Stimulated activated naive CD8-positive, alpha-beta T cell treated with anti-CD3 and anti-CD28 coated beads, Interleukin-15, Interleukin-2, amounts not matched to agents 100 ng/mL and 50 ng/mL, for 24 hours (primary cell): Measurements from ENCODE around the gene ADAMTS20.

Experiments
- H3K27ac Mint-ChIP-seq: one replicate; pipeline ENCODE4 v1.8.0; 2021; ENCODE audit warnings: mild to moderate bottlenecking, mixed read lengths
- H3K27me3 Mint-ChIP-seq: one replicate; pipeline ENCODE4 v1.8.0; 2021; ENCODE audit warnings: mixed read lengths
- H3K36me3 Mint-ChIP-seq: one replicate; pipeline ENCODE4 v1.8.0; 2021; ENCODE audit warnings: low read depth, mixed read lengths
- H3K4me1 Mint-ChIP-seq: one replicate; pipeline ENCODE4 v1.8.0; 2021; ENCODE audit warnings: low read depth, mixed read lengths
- H3K4me3 Mint-ChIP-seq: one replicate; pipeline ENCODE4 v1.8.0; 2021; ENCODE audit warnings: mild to moderate bottlenecking, mixed read lengths
- H3K9me3 Mint-ChIP-seq: one replicate; pipeline ENCODE4 v1.8.0; 2021; ENCODE audit warnings: mixed read lengths

ADAMTS20 gene, protein sequence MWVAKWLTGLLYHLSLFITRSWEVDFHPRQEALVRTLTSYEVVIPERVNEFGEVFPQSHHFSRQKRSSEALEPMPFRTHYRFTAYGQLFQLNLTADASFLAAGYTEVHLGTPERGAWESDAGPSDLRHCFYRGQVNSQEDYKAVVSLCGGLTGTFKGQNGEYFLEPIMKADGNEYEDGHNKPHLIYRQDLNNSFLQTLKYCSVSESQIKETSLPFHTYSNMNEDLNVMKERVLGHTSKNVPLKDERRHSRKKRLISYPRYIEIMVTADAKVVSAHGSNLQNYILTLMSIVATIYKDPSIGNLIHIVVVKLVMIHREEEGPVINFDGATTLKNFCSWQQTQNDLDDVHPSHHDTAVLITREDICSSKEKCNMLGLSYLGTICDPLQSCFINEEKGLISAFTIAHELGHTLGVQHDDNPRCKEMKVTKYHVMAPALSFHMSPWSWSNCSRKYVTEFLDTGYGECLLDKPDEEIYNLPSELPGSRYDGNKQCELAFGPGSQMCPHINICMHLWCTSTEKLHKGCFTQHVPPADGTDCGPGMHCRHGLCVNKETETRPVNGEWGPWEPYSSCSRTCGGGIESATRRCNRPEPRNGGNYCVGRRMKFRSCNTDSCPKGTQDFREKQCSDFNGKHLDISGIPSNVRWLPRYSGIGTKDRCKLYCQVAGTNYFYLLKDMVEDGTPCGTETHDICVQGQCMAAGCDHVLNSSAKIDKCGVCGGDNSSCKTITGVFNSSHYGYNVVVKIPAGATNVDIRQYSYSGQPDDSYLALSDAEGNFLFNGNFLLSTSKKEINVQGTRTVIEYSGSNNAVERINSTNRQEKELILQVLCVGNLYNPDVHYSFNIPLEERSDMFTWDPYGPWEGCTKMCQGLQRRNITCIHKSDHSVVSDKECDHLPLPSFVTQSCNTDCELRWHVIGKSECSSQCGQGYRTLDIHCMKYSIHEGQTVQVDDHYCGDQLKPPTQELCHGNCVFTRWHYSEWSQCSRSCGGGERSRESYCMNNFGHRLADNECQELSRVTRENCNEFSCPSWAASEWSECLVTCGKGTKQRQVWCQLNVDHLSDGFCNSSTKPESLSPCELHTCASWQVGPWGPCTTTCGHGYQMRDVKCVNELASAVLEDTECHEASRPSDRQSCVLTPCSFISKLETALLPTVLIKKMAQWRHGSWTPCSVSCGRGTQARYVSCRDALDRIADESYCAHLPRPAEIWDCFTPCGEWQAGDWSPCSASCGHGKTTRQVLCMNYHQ (N-terminal part only)

DNA sequence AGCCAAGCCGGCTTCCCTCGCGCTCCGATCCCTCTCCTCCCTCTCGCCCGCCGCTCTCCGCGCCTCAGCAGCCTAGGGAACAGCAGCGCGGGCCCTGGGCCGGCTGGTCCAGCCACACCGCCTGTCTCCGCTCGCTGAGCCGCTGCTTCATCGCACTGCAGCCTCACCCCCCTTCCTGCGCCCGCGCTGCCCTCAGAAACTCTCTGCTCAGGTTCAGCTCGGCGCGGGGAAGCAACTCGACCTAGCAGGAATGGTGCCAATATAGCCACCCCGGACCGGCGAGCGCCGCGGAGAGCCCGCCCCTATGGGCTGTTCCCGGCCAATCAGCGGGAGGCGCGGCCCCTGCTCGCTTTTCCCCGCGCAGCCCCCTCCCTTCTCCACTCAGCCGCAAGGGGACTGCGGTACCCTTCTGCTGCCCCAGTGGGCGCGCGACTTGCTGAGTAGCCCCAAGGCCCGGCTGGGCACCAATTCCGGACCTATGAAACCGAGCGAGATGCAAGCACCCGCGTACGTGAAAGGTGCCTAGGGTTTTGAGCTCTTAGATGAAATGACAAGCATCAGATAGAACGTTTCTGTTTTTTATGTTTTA lies at the start of gene ADAMTS20:
Gene ADAMTS20, minus strand, starts transcription at position 233 of the 589 bp plus-strand sequence. CDS start 282 bp downstream, outside the sequence.
- Mint-ChIP-seq H3K27me3 (peaks cover 31% of the 10 kb centered on the region), H3K36me3 (no peaks in the 10 kb centered on the region), H3K27ac (no peak within 1 kb of the TSS), H3K9me3 (peaks cover 11% of the 10 kb centered on the region), H3K4me1 (no peaks in the 10 kb centered on the region), H3K4me3 (no peak within 1 kb of the TSS)

DNA sequence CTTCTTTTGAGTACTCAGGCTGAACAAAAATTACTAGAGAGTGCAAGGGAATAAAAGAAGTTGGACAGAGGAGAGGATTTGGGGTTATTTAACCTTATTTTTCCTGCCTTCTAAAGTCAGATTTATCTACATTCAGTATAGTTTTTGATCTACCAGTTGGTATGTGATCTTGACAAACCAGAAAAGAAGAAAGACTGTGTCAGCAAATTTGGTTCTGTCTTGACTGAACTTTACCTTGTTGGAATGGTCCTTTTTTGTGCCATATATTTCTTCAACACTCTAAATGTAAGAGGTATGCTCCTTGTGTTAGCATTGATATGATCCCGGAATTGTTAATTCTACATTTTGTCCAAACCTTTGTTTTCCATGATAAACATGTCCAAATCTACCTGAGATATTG lies 47.7 kb upstream of the ADAMTS20 start:
- H3K27me3 Mint-ChIP-seq = no peaks in the 10 kb centered on the region
- no peaks in the 10 kb centered on the region for H3K9me3 Mint-ChIP-seq
- no peak overlapping the region for H3K4me3 Mint-ChIP-seq
- H3K36me3 Mint-ChIP-seq = no peaks in the 10 kb centered on the region
- no peak overlapping the region for H3K27ac Mint-ChIP-seq
- no peaks in the 10 kb centered on the region for H3K4me1 Mint-ChIP-seq

DNA sequence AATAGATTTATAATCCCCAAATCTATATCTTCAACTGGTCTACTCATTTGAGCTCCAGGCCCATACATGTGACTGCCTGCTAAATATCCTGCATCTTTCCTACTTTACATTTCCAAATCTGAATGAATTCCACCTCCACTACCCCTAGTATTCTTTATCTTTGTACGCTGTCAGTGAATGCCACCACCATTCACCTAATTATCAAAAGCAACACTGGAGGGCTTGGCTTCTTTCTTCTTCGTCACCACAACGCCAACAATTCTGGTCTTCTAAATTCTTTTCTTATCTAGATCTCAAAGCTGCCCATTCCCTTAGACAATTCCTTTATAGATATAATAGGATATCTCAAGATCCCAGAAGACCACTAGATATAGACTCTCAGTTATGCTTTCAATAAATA lies 47.1 kb upstream of the ADAMTS20 start:
- no peaks in the 10 kb centered on the region for H3K9me3 Mint-ChIP-seq
- no peaks in the 10 kb centered on the region for H3K36me3 Mint-ChIP-seq
- no peak overlapping the region for H3K4me3 Mint-ChIP-seq
- no peaks in the 10 kb centered on the region for H3K4me1 Mint-ChIP-seq
- H3K27me3 Mint-ChIP-seq = no peaks in the 10 kb centered on the region
- no peak overlapping the region for H3K27ac Mint-ChIP-seq

DNA sequence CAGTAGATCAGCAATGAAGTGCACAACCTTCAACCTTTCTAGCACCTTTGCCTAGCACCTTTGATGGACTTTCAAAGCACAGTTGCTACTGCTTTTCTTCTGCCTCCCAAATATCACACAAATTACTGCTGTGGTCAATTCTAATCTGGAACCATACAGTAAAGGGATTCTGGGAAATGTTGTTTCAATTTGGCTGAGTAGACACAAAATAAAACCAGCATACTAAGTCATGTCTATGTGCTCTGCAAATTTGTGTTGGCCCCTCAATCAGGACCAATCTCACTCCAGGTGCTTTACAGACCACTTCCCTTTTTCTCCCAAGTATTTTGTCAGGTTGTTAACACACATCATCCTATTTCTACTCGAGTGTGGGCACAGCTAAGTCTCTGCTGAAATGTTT lies 38.3 kb upstream of the ADAMTS20 start:
- H3K27me3 Mint-ChIP-seq = no peaks in the 10 kb centered on the region
- no peaks in the 10 kb centered on the region for H3K9me3 Mint-ChIP-seq
- no peak overlapping the region for H3K27ac Mint-ChIP-seq
- H3K36me3 Mint-ChIP-seq = no peaks in the 10 kb centered on the region
- H3K4me1 Mint-ChIP-seq = no peaks in the 10 kb centered on the region
- no peak overlapping the region for H3K4me3 Mint-ChIP-seq

GRCh38 chr12:43586646-43587245 lies 34.7 kb upstream of the ADAMTS20 start:
- Mint-ChIP-seq H3K4me1 (no peaks in the 10 kb centered on the region), H3K4me3 (no peak overlapping the region), H3K27ac (no peak overlapping the region), H3K36me3 (no peaks in the 10 kb centered on the region), H3K27me3 (no peaks in the 10 kb centered on the region), H3K9me3 (no peaks in the 10 kb centered on the region)

DNA sequence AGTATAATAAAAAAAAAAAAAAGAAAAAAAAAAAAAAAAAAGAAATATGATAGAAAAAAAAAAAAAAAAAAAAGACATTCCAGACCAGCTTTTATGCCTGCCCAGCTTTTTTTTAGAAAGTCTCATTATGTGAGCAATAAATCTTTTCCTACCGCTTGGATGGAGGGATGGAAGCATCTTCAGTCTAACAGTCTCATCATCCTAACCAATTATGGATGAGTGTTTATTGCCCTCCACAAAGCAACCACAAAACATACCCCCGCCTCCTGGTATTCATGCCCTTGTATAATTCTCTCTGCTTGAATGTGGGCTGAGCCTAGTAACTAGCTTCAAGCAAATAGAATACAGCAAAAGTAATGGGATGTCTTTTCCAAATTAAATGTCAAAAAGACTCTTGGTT lies 33.7 kb upstream of the ADAMTS20 start:
- no peak overlapping the region for H3K4me3 Mint-ChIP-seq
- H3K27me3 Mint-ChIP-seq = no peaks in the 10 kb centered on the region
- H3K9me3 Mint-ChIP-seq = no peaks in the 10 kb centered on the region
- H3K4me1 Mint-ChIP-seq = no peaks in the 10 kb centered on the region
- no peak overlapping the region for H3K27ac Mint-ChIP-seq
- no peaks in the 10 kb centered on the region for H3K36me3 Mint-ChIP-seq

- Mint-ChIP-seq H3K27ac (no peak overlapping the region), H3K4me1 (no peaks in the 10 kb centered on the region), H3K36me3 (no peaks in the 10 kb centered on the region), H3K27me3 (peaks cover 3% of the 10 kb centered on the region), H3K9me3 (no peaks in the 10 kb centered on the region), H3K4me3 (no peak overlapping the region)
Measured at GRCh38 chr12:43580601-43581000, 28.6 kb upstream of the ADAMTS20 start.

DNA sequence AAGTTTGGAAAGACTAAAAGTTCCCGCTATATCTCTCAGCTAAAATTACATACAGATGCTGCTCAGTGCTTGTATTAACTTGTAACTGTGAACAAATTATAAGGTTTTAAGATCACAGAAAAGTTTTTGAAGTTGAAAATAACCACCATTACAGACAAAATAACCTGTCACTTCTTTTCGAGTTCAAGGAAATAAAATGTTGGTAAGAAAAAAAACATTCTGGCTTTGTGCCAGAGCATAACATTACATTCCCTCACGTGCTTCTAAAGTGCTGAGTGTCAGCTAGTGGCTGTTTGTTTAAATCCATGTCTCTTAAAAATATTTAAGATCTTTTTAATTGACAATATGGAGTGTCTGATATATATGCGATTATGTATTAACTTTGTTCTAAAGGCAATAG lies 27.2 kb upstream of the ADAMTS20 start:
- Mint-ChIP-seq H3K4me3 (no peak overlapping the region), H3K27me3 (peaks cover 3% of the 10 kb centered on the region), H3K36me3 (no peaks in the 10 kb centered on the region), H3K4me1 (no peaks in the 10 kb centered on the region), H3K9me3 (no peaks in the 10 kb centered on the region), H3K27ac (no peak overlapping the region)

GRCh38 chr12:43578782-43579181 lies 26.8 kb upstream of the ADAMTS20 start:
- Mint-ChIP-seq H3K4me3 (no peak overlapping the region), H3K27me3 (peaks cover 3% of the 10 kb centered on the region), H3K9me3 (no peaks in the 10 kb centered on the region), H3K27ac (no peak overlapping the region), H3K36me3 (no peaks in the 10 kb centered on the region), H3K4me1 (no peaks in the 10 kb centered on the region)

DNA sequence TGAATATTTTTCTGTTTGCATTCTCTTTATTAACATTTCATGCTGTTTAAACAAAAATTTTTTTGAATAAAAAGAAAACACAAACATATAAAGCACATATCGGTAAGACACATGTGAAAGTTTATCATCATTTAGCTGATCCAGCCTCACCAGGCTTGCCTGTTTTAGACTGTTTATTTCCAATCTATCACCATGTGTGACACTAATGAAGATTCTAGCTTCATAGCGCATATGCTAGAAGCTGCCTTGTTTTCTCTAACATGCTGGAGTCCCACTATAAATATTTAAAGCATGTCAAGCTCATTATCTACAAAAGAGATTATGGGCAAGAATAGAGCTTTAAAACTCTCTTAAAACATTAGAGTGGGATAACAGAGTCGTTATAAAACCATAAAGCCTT lies 25.4 kb upstream of the ADAMTS20 start:
- H3K27me3 Mint-ChIP-seq = peaks cover 6% of the 10 kb centered on the region
- no peak overlapping the region for H3K27ac Mint-ChIP-seq
- no peaks in the 10 kb centered on the region for H3K4me1 Mint-ChIP-seq
- no peak overlapping the region for H3K4me3 Mint-ChIP-seq
- H3K9me3 Mint-ChIP-seq = peaks cover 9% of the 10 kb centered on the region
- no peaks in the 10 kb centered on the region for H3K36me3 Mint-ChIP-seq

DNA sequence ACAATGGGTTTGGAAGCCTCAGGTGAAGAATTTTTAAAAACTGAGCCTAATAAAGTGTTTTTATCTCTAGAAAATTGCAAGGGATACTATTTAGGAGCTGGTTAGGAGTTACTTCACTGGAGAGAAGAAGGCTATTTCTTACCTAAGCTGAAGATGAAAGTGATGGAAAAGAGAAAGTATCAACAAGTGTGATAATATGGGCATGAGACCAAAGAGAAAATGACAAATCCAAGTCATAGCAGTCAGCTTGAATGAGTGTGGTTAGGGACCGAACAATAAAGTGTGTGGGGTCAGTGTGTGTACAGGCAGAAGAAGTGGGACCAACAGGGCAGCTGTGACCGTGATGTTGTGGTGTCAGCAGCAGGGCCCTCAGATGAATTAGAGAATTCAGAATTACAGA lies 24.2 kb upstream of the ADAMTS20 start:
- no peaks in the 10 kb centered on the region for H3K36me3 Mint-ChIP-seq
- no peak overlapping the region for H3K27ac Mint-ChIP-seq
- peaks cover 12% of the 10 kb centered on the region for H3K9me3 Mint-ChIP-seq
- H3K27me3 Mint-ChIP-seq = peaks cover 10% of the 10 kb centered on the region
- no peaks in the 10 kb centered on the region for H3K4me1 Mint-ChIP-seq
- no peak overlapping the region for H3K4me3 Mint-ChIP-seq

DNA sequence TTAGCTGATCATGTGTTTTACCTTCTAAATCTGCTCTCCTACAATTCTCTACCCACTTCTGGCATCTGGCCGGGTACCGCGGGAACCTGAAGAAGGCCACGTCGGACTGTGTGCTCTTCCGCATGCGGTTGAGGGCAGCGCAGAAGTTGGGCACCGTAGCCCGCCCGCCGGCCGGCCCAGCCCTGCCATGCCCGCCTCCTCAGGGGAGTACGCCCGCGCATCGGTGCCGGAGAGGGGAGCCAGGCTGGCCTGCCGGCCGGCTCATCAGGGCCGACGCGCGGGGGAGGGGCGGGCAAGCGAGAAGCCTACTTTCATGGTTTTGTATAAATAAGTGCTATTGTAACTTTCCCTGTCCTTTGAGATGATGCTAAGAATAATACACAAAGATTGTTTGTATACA lies 19.9 kb upstream of the ADAMTS20 start:
- Mint-ChIP-seq H3K27ac (no peak overlapping the region), H3K9me3 (peaks cover 12% of the 10 kb centered on the region), H3K27me3 (peaks cover 10% of the 10 kb centered on the region), H3K36me3 (no peaks in the 10 kb centered on the region), H3K4me3 (no peak overlapping the region), H3K4me1 (no peaks in the 10 kb centered on the region)

DNA sequence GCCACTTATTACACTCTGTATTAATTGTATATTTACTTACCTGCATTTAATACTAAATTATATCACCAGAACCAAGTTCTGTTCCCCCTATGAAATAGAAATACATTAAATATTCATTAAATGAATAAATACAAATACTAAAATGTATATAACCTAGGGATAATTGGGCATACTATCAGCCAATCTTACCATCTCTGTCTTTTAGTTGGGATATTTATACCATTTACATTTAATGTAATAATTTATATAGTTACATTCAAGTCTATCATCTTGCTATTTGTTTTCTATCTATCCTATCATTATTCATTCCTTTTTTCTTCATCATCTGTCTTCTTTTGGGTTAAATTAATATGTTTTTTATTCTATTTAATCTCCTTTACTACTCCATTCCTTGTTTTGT lies 4.1 kb upstream of the ADAMTS20 start:
- peaks cover 25% of the 10 kb centered on the region for H3K27me3 Mint-ChIP-seq
- no peaks in the 10 kb centered on the region for H3K36me3 Mint-ChIP-seq
- H3K9me3 Mint-ChIP-seq = peaks cover 22% of the 10 kb centered on the region
- no peak overlapping the region for H3K4me3 Mint-ChIP-seq
- no peaks in the 10 kb centered on the region for H3K4me1 Mint-ChIP-seq
- H3K27ac Mint-ChIP-seq = no peak overlapping the region

DNA sequence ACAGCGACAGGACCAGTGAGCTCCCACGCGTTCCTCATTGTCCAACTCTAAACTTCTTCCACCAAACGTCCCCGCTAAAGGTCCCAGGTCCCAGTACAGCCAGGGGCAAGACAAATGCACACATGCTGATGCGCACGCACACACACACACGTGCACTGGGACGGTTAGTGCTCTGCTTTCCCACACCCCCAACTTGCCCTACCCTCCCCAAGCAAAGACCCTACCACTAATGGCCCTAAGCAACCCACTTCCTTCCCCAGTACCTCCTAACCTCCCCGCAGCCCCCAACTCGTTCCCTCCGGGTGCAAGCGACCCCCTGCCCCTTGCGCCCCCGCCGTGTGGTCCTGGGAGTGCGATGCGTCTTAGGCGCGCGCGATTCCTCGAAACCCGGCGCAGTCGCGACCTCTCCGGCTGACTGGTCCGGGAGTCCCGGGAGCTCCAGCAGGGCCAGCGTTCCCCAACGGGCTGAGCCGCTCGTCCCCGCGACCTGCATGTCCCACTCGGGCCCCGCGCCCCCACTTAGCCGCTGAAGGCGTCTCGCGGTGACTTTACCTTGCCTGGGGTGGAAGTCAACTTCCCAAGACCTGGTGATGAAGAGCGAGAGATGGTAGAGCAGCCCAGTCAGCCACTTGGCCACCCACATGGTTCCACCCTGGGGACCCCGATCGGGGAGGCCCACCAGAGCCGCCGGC lies 578 bp downstream of the ADAMTS20 start:
- peaks cover 31% of the 10 kb centered on the region for H3K27me3 Mint-ChIP-seq
- no peak overlapping the region for H3K27ac Mint-ChIP-seq
- no peaks in the 10 kb centered on the region for H3K4me1 Mint-ChIP-seq
- H3K36me3 Mint-ChIP-seq = no peaks in the 10 kb centered on the region
- H3K4me3 Mint-ChIP-seq = no peak overlapping the region
- peaks cover 10% of the 10 kb centered on the region for H3K9me3 Mint-ChIP-seq
